ENCODE data around the gene MEN1.

Gene MEN1

DNA sequence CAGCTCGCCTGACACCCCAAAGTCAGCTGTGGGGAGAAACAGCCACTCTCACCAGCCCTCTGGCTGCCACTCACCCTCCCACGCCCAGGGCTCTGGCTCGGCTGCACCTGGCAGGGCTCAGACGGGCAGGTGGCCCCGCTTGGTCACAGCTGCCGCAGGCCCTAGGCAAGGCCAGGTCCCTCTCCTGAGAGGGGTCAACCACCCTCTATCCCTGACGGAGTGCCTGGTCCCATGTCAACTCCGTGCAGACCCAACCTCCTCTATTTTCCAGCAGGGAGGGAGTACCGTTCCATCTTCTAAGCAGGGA lies 9.2 kb downstream of the MEN1 start:
- DNase-seq: no peak

DNA sequence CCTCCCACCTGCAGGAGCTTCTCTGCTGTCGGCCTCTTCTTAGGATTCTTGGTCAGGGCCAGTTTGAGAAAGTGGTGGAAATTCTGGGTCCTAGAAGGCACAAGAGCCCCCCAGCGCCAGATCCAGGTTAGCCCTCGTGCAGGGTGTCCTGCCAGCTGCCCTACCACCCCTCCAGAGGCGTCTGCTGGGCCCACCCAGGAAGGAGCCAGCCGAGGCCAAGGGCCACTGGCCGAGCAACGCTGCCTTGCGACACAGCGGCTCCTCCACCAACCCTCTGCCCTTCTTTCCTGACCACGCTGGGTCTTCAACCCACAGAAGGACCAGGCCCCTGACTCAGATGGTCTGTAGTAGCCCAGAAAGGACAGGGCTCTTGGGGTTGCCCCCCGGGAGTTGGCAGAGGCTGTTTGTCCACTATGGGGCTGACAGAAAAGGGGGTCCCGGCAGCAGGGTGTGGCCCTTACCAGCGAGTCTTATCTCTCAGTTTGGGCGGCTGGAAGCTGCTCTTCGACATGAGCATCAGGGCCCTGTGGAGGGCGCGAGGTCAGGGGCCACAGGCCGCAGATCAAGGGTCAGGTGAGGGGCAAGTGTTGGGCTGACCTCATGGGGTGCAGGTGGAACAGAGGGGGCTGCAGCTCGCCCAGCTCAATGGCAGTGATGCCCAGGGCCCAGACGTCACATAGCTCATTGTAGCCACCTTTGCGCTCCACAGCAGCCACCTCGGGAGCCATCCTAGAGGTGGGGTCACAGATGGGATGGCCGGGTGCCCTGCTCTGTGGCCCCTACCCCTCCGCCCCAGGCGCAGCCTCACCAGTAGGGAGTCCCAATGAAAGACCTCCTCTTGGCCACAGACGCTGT lies 9.8 kb downstream of the MEN1 start:
- no peak for DNase-seq

DNA sequence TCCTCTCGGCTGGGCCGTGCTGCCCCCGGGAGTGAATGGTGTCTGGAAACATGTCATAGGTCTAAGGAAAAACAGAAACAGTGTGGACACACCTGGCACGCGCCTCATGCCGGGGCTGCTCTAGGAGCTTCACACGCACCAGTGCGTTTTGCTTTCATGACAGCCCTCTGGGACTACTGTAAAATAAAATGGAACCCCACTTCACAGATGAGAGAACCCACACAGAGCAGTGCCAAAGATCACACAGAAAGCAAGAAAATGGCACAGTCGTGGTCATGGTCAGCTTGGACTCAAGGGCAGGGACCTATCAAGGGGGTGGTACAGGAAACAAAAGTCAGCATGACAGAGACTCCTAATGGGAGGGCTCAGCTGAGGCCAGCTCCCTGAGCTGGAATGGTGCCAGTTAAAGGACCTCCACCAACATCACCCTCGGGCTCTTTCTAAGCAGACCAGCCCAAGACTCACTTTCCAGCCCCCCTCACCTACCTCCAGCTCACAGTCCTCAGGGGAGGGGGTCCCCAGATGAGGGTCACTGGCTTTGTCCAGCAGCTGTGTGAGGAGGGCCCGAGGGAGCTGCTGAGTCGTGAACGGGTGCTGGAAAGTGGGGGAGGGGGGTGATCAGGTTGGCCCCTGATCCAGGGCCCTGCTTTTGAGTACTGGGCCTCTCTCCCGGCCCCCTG lies 10.6 kb downstream of the MEN1 start:
- no peak for DNase-seq

DNA sequence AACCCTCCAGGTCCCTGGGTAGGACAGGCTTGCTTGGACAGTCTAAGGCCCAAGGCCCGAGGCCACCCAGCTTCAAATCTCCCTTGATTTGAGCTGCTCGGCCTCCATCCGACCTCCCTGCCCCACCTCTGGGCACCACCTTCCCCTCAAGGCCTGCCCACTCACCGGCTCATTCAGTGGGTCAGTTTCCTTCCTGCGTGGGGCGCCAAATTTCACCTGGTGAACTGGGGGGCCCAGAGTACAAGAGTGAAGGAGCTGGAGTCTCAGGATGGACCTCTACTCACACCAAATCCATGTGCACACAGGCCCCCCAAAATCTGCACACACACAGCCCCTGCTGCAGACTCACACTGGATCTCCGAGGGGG lies 11.1 kb downstream of the MEN1 start:
- no peak for DNase-seq

DNA sequence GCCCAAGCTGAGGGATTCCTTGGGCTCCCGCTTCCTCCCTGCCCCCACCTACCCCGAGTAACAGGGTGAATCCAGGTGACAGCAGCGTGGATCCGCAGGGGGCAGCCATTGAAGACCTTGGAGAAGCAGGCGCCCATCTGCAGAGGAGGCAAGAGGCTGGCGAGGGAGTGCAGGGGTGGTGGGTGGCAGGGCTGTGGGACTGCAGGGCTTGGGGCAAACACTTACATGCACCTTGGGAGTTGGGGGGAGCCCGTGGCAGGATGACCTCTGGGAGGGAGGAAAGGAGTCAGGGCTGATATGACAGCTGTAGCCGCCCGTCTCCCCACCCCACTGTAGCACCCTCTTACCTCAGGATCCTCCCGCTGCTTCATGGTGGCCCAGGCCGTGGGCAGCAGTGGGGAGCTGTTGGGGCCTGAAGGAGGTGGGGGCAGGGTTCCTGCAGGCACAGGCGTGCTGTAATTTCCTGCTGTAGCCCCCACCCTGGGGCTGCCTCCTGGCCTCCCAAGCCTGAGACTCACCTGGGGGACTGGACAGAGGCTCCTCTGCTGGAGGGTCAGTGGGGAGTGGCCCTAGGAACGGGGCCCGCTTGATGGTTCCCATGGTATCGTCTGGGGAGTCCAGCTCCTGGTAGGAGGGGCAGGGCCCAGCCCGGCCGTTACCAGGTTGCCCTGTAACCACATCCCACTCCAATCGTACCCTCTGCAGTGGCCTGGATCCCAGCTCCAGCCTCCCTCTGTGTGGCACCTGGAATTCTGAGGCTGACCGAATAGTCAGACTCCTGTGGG lies 13.4 kb downstream of the MEN1 start:
- no peak for DNase-seq

DNA sequence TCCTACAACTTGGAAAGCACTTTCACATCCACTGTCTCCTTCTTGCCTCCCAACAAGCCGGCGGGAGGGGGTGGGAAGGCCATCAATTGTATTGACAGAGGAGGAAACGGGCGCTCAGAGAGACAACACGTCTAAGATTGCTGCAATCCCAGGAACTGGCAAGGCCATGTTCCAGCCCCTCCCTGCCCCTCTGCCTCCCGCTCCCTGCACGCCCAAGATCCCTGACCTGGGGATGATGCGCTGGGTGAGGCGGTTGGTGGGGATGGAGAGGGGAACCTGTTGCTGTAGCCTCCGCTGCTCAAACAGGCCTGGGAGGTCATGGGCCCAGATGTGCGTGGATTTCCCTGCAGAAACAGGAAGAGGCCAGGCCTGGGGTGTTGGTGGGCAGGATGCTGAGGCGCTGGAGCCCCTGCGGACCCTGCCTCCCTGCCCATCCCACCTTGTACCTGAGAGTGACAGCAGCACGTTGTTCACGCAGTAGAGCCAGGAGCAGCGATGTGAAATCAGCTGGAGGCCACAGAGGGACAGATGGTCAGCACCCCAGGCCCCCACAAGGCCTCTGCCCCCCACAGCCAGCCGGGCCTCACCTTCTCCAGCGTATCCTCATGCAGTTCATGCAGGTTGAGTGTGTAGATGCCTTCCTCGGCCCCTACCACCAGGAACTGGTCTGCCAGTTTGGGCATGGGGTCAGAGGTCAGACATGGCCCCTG lies 14.1 kb downstream of the MEN1 start:
- no peak for DNase-seq

DNA sequence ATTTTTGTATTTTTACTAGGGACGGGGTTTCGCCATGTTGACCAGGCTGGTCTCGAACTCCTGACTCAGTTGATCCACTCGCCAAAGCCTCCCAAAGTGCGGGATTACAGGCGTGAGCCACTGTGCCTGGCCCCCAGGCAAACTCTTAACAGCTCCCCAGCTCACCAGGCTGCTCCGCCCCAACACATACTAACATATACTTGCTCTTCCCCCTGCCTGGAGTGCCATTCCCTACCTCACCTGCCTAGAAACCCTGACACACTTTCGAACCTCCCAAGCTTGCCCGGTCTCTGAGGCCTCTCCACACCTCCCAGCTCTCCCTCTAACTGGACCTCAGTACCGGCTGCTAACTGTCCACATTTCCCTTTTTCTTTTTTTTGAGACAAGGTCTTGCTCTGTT lies 15.8 kb downstream of the MEN1 start:
- DNase-seq: no peak

DNA sequence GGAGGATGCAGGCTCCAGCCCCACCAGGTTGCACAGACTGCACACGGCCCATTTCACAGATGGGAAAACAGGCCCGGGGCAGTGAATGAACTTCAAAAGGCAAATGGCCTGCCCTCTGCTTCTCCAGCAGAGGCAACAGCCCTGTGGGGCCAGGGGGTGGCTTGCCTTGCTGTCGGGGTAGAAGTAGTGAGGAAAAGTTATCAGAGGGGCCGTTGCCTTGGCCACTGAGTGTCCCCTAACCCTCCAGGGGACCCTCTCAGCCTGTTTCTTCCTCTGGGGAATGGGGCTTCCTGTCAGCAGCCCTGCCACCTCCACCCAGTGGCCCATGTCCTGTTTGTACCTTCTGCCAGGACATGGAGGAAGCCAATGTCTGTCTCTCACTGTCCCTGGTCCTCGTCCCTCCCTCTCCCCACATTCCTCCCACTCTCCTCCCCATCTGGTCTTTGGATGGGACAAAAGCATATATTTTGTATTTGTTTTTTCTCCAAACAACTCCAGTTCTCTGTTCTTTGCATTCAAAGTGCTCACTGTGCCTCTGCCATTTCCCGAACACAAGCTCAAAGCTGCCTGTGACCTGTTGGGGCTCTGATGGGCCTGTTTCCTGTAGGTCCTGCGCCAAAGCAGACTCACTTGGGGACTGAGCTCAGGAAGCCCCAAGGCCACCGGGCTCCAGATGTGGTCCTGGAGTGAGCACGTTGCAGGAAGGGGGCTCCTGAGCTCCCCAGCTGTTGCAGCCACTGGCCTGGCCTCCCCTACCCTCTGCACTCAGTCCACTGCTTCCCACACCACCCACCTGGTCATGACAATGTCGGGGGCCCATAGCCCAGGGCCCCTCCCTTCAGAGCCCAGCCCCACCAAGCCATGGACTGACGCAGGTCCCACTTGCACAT lies 16.8 kb downstream of the MEN1 start:
- DNase-seq: no peak

DNA sequence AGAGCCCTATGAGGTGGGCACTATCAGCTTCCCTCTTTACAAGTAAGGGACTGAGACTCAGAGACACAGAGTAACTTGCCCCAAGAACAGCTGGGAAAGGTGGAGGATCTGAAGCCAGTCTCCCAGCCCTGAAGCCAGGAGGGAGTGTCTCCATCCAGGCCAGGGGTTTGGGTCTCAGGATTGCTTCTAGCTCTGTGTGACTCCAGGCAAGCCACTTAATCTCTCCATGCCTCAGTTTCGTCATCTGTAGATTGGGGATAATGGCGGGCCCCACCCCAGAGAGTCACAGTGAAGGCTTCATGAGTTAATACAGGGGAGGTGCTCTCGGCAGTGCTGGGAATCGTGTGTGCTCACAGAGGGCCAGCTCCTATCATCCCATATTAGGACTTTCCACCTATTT lies 17.9 kb downstream of the MEN1 start:
- no peak for DNase-seq

DNA sequence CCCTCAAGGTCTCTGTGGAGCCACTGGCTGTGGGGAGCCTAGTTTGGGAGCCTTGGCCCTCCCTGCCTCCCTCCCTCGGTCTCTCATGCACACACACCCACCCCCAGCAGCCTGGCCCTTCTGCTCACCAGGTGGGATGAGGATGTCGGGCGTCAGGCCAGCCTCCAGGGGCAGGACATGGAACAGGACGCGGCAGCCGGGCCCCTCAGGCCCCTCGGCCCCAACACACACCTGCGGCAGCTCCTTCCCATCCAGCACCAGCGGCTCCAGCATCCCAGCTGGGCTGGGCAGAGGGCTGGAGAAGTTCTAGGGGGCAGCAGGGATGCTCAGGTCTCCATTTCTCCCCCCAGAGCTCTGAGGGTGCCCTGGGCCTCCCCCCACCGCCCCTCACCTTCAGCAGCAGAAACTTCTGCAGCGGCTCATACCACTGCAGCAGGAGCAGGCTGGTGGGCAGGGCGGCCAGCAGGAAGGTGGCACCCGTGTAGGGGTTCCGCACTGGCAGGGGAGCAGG lies 18.5 kb downstream of the MEN1 start:
- DNase-seq: no peak

DNA sequence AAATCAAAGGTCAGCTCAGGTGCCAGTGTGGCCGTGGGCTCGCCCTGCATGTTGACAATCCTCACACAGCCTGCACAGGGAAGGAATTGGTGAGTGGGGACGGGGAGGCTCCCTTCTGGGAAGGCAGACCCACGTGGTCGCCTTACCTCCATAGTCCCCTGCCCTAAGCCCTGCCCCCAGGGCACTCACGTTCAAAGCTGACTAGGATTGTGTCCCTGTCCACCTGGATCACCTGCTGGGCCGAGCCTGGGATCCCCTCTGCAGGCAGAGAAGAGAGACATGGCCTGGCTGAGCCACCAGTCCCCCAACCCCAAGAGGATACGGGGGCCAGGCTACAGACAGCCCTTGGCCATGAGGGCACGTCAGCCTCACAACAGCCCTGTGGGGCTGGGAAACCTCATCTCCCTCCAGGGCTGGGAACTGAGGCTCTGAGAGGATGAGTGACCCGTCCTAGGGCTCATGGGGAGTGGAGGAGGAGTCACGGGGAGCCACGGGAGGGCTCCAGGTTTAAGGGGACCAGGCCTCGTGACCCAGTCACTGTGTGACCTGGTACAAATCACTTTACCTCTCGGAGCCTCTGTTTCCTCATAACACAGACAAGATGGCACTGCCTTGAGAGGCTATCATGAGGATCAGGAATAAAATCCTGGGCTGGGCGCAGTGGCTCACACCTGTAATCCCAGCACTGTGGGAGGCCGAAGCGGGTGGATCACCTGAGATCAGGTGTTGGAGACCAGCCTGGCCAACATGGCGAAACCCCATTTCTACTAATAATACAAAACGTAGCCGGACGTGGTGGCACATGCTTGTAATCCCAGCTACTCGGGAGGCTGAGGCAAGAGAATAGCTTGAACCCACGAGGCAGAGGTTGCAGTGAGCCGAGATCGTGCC lies 19.9 kb downstream of the MEN1 start:
- DNase-seq: no peak

DNA sequence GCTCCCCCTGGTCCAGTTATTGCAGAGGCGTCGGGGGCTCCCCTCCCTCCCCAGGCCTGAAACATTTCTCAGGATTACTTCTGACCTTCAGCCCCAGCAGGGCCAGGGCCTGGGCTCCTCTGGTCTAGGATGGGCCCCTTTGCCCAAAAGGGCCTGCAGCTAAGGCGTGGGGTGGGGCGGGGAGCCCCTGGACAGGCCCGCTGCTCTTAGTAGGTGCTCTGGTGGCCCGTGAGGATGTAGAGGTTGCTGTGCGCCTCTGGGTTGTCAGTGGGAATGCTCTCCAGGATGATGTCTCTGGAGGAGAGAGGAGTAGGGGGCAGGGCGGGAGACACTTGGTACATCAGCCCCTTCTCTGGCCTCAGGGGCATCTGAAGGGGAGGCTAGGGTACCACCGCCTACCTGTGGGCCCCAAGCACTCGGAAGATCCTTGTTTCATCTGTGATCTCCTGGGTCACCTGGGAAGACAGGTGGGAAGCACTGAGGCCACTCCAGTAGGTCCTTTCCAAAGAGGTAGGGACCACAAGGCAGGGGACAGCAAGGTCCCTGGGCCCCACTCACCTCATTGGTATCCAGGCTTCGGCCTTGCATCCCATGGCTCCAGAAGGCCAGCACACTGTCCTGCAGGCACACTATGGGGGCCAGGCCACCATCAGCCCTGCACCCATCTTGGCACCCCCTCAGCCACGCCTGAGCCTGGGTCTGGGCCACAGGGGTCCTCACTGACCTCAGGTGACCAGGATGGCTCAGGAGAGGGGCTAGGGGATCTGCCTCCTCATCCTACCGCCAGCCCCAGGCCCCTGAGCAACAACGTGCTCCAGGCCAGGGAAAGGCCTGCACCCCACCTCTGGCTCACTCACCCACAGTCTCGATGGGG lies 20.8 kb downstream of the MEN1 start:
- DNase-seq: no peak

DNA sequence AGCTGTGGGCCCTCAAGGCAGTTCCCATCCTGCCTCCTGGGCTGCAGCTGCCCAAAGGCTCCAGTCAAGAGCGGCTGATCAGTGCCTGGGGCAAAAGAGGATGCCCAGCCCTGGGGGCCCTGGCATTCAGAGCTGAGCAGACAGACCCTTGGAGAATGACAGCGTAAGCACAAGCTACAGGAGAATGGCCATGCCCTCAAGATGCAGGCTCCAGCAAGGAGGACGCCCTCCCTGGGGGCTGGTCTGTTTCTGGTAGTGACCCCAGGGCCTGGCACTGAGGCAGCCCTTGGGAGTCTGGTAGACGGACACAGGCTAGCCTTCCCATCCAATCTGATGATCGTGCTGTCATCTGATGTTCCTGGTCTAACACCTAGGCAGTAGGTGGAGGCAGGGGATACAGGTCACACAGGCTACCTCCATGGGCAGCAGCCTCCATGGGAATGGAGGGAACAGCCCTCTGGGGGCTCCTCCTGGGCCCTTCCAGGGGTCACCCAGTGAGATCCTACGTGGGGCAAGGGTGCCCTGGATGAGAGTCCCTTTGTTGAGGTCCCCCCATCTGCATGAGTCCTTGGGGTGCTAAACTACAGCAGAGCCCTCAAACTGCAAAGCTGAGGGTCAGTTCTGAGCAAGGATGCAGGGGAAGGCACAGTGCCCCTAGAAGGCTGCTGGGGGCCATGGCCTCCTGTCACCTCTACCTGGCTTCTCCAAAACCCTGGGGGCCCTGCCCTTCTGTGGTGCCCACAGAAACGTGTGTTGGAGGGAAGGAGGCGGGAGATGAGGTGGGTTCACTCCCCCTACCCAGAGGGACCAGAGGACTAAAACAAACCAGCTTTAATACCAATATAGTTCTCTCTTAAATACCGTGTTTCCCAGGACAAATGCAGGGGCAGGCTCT lies 21.8 kb downstream of the MEN1 start:
- DNase-seq: no peak

DNA sequence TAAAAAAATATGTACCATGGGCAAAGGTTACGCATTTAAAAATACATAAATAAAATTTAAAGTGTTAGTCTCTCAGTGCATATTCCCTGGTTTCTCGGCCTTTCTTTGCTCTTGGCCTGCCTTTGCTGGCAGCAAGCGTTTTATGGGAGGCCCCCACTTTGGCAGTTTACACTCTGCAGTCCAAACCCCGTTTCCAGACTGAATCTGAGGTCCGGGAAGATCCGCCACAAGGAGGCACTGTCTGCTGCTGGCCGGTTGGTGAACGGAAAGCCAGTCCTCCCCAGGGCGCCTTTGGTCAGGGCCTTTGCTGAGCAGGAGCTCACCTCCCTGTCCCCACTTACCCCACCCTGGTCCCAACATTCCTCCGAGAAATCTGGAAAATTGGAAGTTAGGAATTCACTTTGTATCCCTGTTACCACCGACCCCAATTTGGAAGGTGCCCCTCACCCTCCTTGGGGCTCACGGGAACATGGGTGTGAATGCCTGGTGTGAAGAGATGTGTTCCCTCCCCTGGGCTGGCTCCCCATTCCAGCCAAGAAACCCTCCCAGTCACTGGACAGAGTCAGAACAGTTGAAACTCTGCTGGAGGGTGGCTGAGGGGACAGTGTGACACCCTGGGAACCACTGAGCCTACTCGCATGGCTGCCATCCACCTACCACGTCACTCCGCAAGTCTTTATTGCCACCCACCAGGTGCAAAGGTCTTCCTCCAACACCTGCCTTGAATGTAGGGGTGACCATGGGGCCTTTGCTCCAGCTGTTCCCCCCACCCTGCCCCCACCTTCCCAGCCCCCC lies 22.6 kb downstream of the MEN1 start:
- peak in 7 of 14 donors; percentile 9 to 41 (median 31) for DNase-seq

DNA sequence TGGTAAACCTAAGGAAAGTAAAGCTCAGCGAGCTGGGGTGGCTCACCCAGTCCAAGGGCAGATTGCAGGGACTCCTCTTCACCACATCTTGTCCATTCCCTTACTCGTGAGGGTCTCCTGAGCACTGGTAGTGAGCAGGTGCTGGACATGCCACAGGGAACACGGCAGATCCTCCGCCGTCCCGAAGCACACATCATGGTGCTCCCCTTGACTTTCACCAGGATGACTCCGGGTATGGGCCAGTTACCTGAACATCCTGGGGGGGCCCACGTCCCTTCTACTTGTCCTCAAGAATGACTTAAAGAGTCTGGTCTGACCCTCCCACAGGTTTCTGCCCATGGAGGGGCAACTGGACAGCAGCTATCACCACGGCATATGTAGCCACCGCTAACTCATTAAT lies 24.0 kb downstream of the MEN1 start:
- no peak for DNase-seq

DNA sequence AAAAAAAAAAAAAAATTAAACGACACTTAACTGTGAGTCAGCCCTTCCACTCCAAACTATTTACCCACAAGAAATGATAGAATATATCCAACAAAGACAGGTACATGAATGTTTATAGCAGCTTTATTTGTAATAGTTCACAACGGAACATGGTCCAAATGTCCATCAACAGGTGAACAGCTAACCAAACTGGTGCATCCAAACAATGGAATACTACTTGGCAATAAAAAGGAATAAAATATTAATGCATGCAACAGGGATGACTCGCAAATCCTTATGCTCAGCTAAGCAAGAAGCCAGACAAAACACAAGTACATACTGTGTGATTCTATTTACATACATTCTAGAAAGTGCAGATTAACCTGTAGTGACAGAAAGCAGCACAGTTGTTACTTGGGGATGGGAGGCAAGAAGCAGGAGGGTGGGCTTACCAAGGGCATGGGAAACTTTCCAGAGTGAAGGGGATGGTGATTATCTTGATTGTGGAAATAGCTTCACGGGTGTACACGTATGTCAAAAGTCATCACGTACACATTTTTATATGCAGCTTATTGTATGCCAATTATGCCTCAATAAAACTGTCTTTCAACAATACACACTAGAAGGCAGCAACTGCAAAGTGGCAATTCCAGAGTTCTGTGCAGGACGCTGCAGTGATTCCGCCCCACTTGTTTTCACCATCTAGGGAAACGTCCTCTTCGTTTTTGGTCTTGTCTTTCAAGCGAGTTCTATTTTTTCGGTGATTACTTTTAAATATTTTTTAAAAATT lies 25.4 kb downstream of the MEN1 start:
- DNase-seq: no peak
